Measurements from ENCODE around the gene FHOD3. TPM values are rescaled to one million over a fixed set of nuclear protein-coding genes. Genes with fewer than 3 reads are reported as not detected.

FHOD3 gene
- total RNA-seq, 1 donor, result 13.0 TPM

DNA sequence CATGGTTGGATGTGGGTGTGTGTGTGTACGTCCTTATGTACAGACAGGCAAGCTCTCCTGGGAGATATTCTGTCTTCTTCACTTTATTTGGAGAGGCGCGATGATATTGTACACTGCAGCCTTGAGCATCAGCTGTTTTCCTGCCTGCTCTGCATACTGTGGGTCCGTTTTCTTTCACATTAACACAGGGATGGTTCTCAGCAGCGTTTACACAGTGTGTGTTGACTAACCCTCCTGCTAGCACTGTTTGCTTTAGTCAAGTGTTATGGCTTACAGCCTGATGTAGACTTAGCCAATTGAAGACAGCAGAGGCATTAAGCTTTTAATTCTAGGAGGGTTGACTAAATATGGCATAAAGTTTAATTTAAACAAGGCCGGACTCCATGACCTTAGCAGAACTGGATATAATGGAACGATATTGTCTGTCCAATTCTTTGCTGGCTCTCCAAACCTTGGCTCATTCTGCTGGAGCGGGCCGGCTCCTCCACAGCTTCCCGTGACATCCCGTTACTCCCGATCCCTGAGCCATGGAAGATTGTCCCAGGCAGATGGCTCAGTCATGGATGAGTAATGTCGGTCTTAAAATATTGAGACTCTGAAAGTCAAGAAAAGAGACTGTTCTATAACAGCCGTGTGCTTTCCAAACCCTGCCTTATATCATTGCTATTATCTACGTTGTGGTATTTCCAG, 396.6 kb downstream of the FHOD3 start:
- Histone ChIP-seq H3K4me1 (ENCODE audit: insufficient read depth, low read length) (peaks cover 22% of the 10 kb centered on the region), H3K4me2 (ENCODE audit: insufficient read depth, low read length) (peak overlapping the region; percentile 20), H2AFZ (ENCODE audit: low read length) (no peak overlapping the region), H3K4me3 (ENCODE audit: insufficient read depth, low read length) (no peak overlapping the region), H3K36me3 (ENCODE audit: insufficient read depth, low read length) (no peaks in the 10 kb centered on the region), H3K27me3 (ENCODE audit: insufficient read depth, low read length) (no peaks in the 10 kb centered on the region), H3K27ac (ENCODE audit: low read depth, low read length) (no peak overlapping the region), H4K20me1 (ENCODE audit: insufficient read depth, low read length) (no peaks in the 10 kb centered on the region), H3K9me3 (ENCODE audit: low read depth, low read length) (no peaks in the 10 kb centered on the region), H3K79me2 (ENCODE audit: insufficient read depth, low read length) (no peaks in the 10 kb centered on the region)
- no peak for DNase-seq (ENCODE audit: insufficient read length, low spot score, missing footprints)
- TF ChIP-seq, protein P1, sequence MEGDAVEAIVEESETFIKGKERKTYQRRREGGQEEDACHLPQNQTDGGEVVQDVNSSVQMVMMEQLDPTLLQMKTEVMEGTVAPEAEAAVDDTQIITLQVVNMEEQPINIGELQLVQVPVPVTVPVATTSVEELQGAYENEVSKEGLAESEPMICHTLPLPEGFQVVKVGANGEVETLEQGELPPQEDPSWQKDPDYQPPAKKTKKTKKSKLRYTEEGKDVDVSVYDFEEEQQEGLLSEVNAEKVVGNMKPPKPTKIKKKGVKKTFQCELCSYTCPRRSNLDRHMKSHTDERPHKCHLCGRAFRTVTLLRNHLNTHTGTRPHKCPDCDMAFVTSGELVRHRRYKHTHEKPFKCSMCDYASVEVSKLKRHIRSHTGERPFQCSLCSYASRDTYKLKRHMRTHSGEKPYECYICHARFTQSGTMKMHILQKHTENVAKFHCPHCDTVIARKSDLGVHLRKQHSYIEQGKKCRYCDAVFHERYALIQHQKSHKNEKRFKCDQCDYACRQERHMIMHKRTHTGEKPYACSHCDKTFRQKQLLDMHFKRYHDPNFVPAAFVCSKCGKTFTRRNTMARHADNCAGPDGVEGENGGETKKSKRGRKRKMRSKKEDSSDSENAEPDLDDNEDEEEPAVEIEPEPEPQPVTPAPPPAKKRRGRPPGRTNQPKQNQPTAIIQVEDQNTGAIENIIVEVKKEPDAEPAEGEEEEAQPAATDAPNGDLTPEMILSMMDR (IDR thresholded peaks at IDR 0.05; ENCODE audit: extremely low read depth, low read depth, low read length), result no peak

GRCh38 chr18:36695806-36696205, 398.3 kb downstream of the FHOD3 start:
- Histone ChIP-seq H4K20me1 (ENCODE audit: insufficient read depth, low read length) (no peaks in the 10 kb centered on the region), H3K36me3 (ENCODE audit: insufficient read depth, low read length) (no peaks in the 10 kb centered on the region), H3K4me2 (ENCODE audit: insufficient read depth, low read length) (no peak overlapping the region), H2AFZ (ENCODE audit: low read length) (no peak overlapping the region), H3K9me3 (ENCODE audit: low read depth, low read length) (no peaks in the 10 kb centered on the region), H3K4me1 (ENCODE audit: insufficient read depth, low read length) (peaks cover 22% of the 10 kb centered on the region), H3K27me3 (ENCODE audit: insufficient read depth, low read length) (no peaks in the 10 kb centered on the region), H3K79me2 (ENCODE audit: insufficient read depth, low read length) (no peaks in the 10 kb centered on the region), H3K27ac (ENCODE audit: low read depth, low read length) (no peak overlapping the region), H3K4me3 (ENCODE audit: insufficient read depth, low read length) (no peak overlapping the region)
- TF ChIP-seq, protein P1 (IDR thresholded peaks at IDR 0.05; ENCODE audit: extremely low read depth, low read depth, low read length), result no peak
- no peak for DNase-seq (ENCODE audit: insufficient read length, low spot score, missing footprints)

- H4K20me1 ChIP-seq (ENCODE audit: insufficient read depth, low read length), result no peaks in the 10 kb centered on the region
- no peak overlapping the region for H3K4me3 ChIP-seq (ENCODE audit: insufficient read depth, low read length)
- H3K9me3 ChIP-seq (ENCODE audit: low read depth, low read length), result no peaks in the 10 kb centered on the region
- no peaks in the 10 kb centered on the region for H3K36me3 ChIP-seq (ENCODE audit: insufficient read depth, low read length)
- H3K79me2 ChIP-seq (ENCODE audit: insufficient read depth, low read length), result no peaks in the 10 kb centered on the region
- no peak overlapping the region for H3K4me2 ChIP-seq (ENCODE audit: insufficient read depth, low read length)
- no peak overlapping the region for H3K27ac ChIP-seq (ENCODE audit: low read depth, low read length)
- TF ChIP-seq, protein P1 (IDR thresholded peaks at IDR 0.05; ENCODE audit: extremely low read depth, low read depth, low read length), result no peak
- no peak for DNase-seq (ENCODE audit: insufficient read length, low spot score, missing footprints)
- H2AFZ ChIP-seq (ENCODE audit: low read length), result no peak overlapping the region
- no peaks in the 10 kb centered on the region for H3K27me3 ChIP-seq (ENCODE audit: insufficient read depth, low read length)
- peaks cover 5% of the 10 kb centered on the region for H3K4me1 ChIP-seq (ENCODE audit: insufficient read depth, low read length)
Observed at GRCh38 chr18:36697905-36698304, 400.4 kb downstream of the FHOD3 start.

DNA sequence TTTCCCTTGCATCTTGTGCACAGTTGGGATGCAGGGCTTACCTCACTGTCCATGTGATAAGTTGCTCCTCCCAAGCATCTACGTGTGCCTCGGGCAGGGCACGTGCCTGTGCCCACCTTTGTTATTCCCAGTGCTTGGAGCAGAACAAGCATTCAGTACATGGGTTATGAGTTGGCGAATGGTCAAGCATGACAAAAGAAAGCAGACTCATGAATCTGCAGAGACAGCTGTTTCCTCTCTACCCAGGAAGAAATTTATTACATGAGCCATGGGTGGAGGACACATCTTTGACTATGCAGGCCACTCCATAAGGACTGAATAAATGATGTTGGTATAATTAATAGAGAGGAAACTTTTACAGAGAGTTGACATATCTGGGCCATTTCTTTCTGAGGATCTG, 403.4 kb downstream of the FHOD3 start:
- Histone ChIP-seq H3K9me3 (ENCODE audit: low read depth, low read length) (no peaks in the 10 kb centered on the region), H4K20me1 (ENCODE audit: insufficient read depth, low read length) (no peaks in the 10 kb centered on the region), H3K79me2 (ENCODE audit: insufficient read depth, low read length) (no peaks in the 10 kb centered on the region), H3K4me1 (ENCODE audit: insufficient read depth, low read length) (peaks cover 5% of the 10 kb centered on the region), H2AFZ (ENCODE audit: low read length) (no peak overlapping the region), H3K4me3 (ENCODE audit: insufficient read depth, low read length) (no peak overlapping the region), H3K27ac (ENCODE audit: low read depth, low read length) (no peak overlapping the region), H3K36me3 (ENCODE audit: insufficient read depth, low read length) (no peaks in the 10 kb centered on the region), H3K27me3 (ENCODE audit: insufficient read depth, low read length) (no peaks in the 10 kb centered on the region), H3K4me2 (ENCODE audit: insufficient read depth, low read length) (no peak overlapping the region)
- TF ChIP-seq, protein P1 (IDR thresholded peaks at IDR 0.05; ENCODE audit: extremely low read depth, low read depth, low read length), result no peak
- DNase-seq (ENCODE audit: insufficient read length, low spot score, missing footprints), result no peak
